C4-2B (cell line): ENCODE data around the gene NEU3.
"Not testable (repeated sequence)": the region's sequence is repeated elsewhere in the genome, so short reads cannot be mapped to it uniquely, and the experiment has no call there.

Experiments used
- CTCF ChIP-seq: fragments of 450-650 bp; conservative IDR thresholded peaks from 2 replicates; pipeline ENCODE4 v1.5.1; 2017; ENCODE audit warnings: mild to moderate bottlenecking
- ZFX ChIP-seq: fragments of 450-650 bp; IDR thresholded peaks from 2 replicates; pipeline ENCODE4 v1.6.1; 2017

DNA sequence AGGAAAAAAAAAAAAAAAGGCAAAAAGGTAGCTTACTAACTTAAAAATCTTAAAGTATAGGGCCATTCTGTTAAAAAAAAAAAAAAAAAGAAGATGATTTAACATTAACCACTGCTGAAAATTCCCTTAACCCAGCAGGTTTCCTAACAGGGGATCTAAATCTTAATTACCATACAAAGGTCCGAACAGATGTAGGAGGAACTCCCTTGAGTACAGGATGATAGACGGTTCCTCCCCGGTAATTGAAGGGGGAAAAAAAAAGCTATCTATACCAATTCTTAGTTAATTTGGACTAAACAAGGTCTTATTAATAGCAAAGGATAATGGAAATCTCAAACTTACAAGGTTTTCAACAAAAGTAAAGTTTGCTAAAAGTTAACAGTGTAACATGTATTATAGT lies 53.1 kb downstream of the NEU3 start:
- TF ChIP-seq CTCF, ZFX: not testable (repeated sequence)
